CD4-positive, alpha-beta T cell (primary cell): ENCODE measurements around the gene FCMR. TPM values are rescaled to one million over a fixed set of nuclear protein-coding genes. Genes with fewer than 3 reads are reported as not detected.

ENCODE experiments used
- ATAC-seq: fragments of 200-7000 bp; cut with Tn5 transposase; one replicate; pipeline ENCODE4 v1.10.0; 2022; ENCODE audit warnings: mild to moderate bottlenecking; ENCODE audit not compliant: poor library complexity
- CTCF ChIA-PET: fragments of 350-600 bp; sonication (Branson Sonifier 250); formaldehyde crosslinking; loops from one replicate; lab custom pipeline; 2021; ENCODE audit warnings: antibody characterized with exemption, inconsistent platforms; lab: Charles Lee
- POLR2A ChIA-PET: fragments of 350-600 bp; sonication (Branson Sonifier 250); formaldehyde crosslinking; loops from one replicate; lab custom pipeline; 2021; ENCODE audit warnings: antibody characterized with exemption, inconsistent platforms; lab: Charles Lee
- DNase-seq, 14 experiments: peaks; one replicate each; pipeline ENCODE4 v3.0.0-alpha.2; 2013 to 2020; ENCODE audit warnings: mixed read lengths in 2 of 14
- H3K27ac ChIP-seq, 2 donors: one replicate each; pipeline versions ENCODE4 v1.5.1 to v1.7.0; 2013; ENCODE audit warnings: low read length in 2 of 2, low read depth in 1 of 2, mild to moderate bottlenecking in 1 of 2
- H3K27me3 ChIP-seq, 2 experiments: 1 replicate in 1 of 2; 2 replicates in 1 of 2; pipeline versions ENCODE4 v1.6.1 to v1.7.0; 2013; ENCODE audit warnings: low read length in 2 of 2, control low read depth in 1 of 2, mild to moderate bottlenecking in 1 of 2, moderate library complexity in 1 of 2; ENCODE audit not compliant: insufficient read depth in 2 of 2, control insufficient read depth in 1 of 2
- H3K36me3 ChIP-seq: one replicate; pipeline ENCODE4 v1.6.1; 2013; ENCODE audit warnings: low read length, control low read depth; ENCODE audit not compliant: insufficient read depth
- H3K4me1 ChIP-seq: one replicate; pipeline ENCODE4 v1.6.1; 2013; ENCODE audit warnings: low read length, control low read depth; ENCODE audit not compliant: insufficient read depth
- H3K4me3 ChIP-seq: one replicate; pipeline ENCODE4 v1.5.1; 2013; ENCODE audit warnings: mild to moderate bottlenecking, low read length, moderate library complexity
- H3K9me3 ChIP-seq, 2 experiments: 1 replicate in 1 of 2; 2 replicates in 1 of 2; pipeline versions ENCODE4 v1.6.1 to v1.7.0; 2013; ENCODE audit warnings: low read length in 2 of 2, mild to moderate bottlenecking in 2 of 2, control low read depth in 1 of 2, moderate library complexity in 1 of 2; ENCODE audit not compliant: control insufficient read depth in 1 of 2, insufficient read depth in 1 of 2
- H3K27ac Mint-ChIP-seq: one replicate; pipeline ENCODE4 v1.8.0; 2020; ENCODE audit warnings: mixed read lengths
- H3K27me3 Mint-ChIP-seq: one replicate; pipeline ENCODE4 v1.8.0; 2021; ENCODE audit warnings: mixed read lengths
- H3K36me3 Mint-ChIP-seq: one replicate; pipeline ENCODE4 v1.8.0; 2021; ENCODE audit warnings: low read depth, mixed read lengths
- H3K4me1 Mint-ChIP-seq: one replicate; pipeline ENCODE4 v1.8.0; 2021; ENCODE audit warnings: low read depth, mixed read lengths
- H3K4me3 Mint-ChIP-seq: one replicate; pipeline ENCODE4 v1.8.0; 2020; ENCODE audit warnings: mild to moderate bottlenecking, mixed read lengths
- H3K9me3 Mint-ChIP-seq: one replicate; pipeline ENCODE4 v1.8.0; 2020; ENCODE audit warnings: mixed read lengths
- CTCF ChIP-seq: fragments of 200-600 bp; IDR thresholded peaks from one replicate; pipeline ENCODE4 v1.8.0; 2022; ENCODE audit warnings: antibody characterized with exemption, mild to moderate bottlenecking
- intact Hi-C, 2 experiments: fragments of 100-400 bp; cut with DNase I in 1 of 2; cut with micrococcal nuclease in 1 of 2; formaldehyde crosslinking; loops; one replicate each; pipeline versions ENCODE4 v1.15.1 to v1.9.0; 2023 to 2025; cut with DNase I, micrococcal nuclease
- total RNA-seq, 174 experiments: library from RNA in 2 of 174; stranded (reverse) in 2 of 174; gene quantifications; one replicate each; pipeline ENCODE4 v1.2.3 and lab custom pipeline; 2021 to 2026

FCMR gene
- total RNA-seq, 2 experiments from 2014 or later, result 171 to 186 TPM

GRCh38 chr1:206923009-206923960 is 1.5 kb upstream of the FCMR start:
- POLR2A ChIA-PET, result interaction anchor here (0.9 to 12.9 kb wide), 20 partner anchors 9 to 453 kb away, joined by 3 to 384 read pairs (median 9); partner anchors contain the start of genes CD55, IKBKE, IL19 and IL24
- ATAC-seq (peak; percentile 80), DNase-seq (peak; percentile 60 to 94 (median 78))
- no peak for TF ChIP-seq CTCF
- Histone ChIP-seq H3K9me3 (no peaks in the 10 kb centered on the region), H3K36me3 (peaks cover 6% of the 10 kb centered on the region), H3K27ac (peak overlapping the region; percentile 81 to 95), H3K4me1 (peaks cover 62% of the 10 kb centered on the region), H3K4me3 (peak overlapping the region; percentile 80), H3K27me3 (no peaks in the 10 kb centered on the region)
- peaks cover 36% of the 10 kb centered on the region for H3K36me3 Mint-ChIP-seq
- no peak overlapping the region for H3K27ac Mint-ChIP-seq
- no peak overlapping the region for H3K4me3 Mint-ChIP-seq
- no peaks in the 10 kb centered on the region for H3K9me3 Mint-ChIP-seq
- CTCF ChIA-PET, result interaction anchor here (0.6 to 3.8 kb wide), 5 partner anchors 10 to 311 kb away, joined by 3 to 16 read pairs (median 4); partner anchors contain the start of gene EIF2D
- H3K4me1 Mint-ChIP-seq, result peaks cover 33% of the 10 kb centered on the region
- no peaks in the 10 kb centered on the region for H3K27me3 Mint-ChIP-seq
- intact Hi-C loops, result loop anchor here (1.0 to 10.0 kb wide), 3 partner anchors 12 to 392 kb away; partner anchors contain the start of gene PFKFB2 (in 1 of the 2)

- ChIA-PET CTCF (interaction anchor here (0.6 to 3.8 kb wide), 8 partner anchors 10 to 378 kb away, joined by 3 to 22 read pairs (median 4); partner anchors contain the start of gene EIF2D), POLR2A (interaction anchor here (0.9 to 12.9 kb wide), 28 partner anchors 10 to 452 kb away, joined by 3 to 384 read pairs (median 7); partner anchors contain the start of genes CD55, IKBKE, IL19 and IL24)
- Mint-ChIP-seq H3K4me3 (no peak overlapping the region), H3K36me3 (peaks cover 44% of the 10 kb centered on the region), H3K27ac (no peak overlapping the region), H3K9me3 (no peaks in the 10 kb centered on the region), H3K4me1 (peaks cover 33% of the 10 kb centered on the region), H3K27me3 (no peaks in the 10 kb centered on the region)
- H3K27ac ChIP-seq, result peak overlapping the region; percentile 81 to 95
- DNase-seq, result peak in 1 of 14 experiments; percentile 31
- H3K4me3 ChIP-seq, result peak overlapping the region; percentile 80
- no peak for TF ChIP-seq CTCF
- no peaks in the 10 kb centered on the region for H3K9me3 ChIP-seq
- peaks cover 12% of the 10 kb centered on the region for H3K36me3 ChIP-seq
- intact Hi-C loops, result loop anchor here (2.0 to 10.0 kb wide), 2 partner anchors 130 to 392 kb away; partner anchors contain the start of gene PFKFB2 (in 1 of the 2)
- H3K27me3 ChIP-seq, result no peaks in the 10 kb centered on the region
- peaks cover 65% of the 10 kb centered on the region for H3K4me1 ChIP-seq
- no peak for ATAC-seq
Observed at GRCh38 chr1:206922524-206922923, 783 bp upstream of the FCMR start.

GRCh38 chr1:206918076-206918475 is 3.7 kb downstream of the FCMR start:
- no peak for ATAC-seq
- Histone ChIP-seq H3K4me1 (peaks cover 78% of the 10 kb centered on the region), H3K27me3 (no peaks in the 10 kb centered on the region), H3K36me3 (peaks cover 56% of the 10 kb centered on the region), H3K4me3 (peak overlapping the region; percentile 80), H3K9me3 (no peaks in the 10 kb centered on the region), H3K27ac (peak overlapping the region; percentile 28 to 95)
- peaks cover 67% of the 10 kb centered on the region for H3K4me1 Mint-ChIP-seq
- ChIA-PET CTCF (interaction anchor here (0.7 to 3.0 kb wide), 5 partner anchors 13 to 184 kb away, joined by 3 to 22 read pairs (median 3); no protein-coding TSS in a partner anchor), POLR2A (interaction anchor here (1.0 to 12.9 kb wide), 6 partner anchors 14 to 183 kb away, joined by 3 to 384 read pairs (median 10); partner anchors contain the start of gene IL24)
- no peak for TF ChIP-seq CTCF
- peak in 1 of 14 experiments; percentile 27 for DNase-seq
- intact Hi-C loops, result loop anchor here (5.0 to 10.0 kb wide), 2 partner anchors 361 to 443 kb away; partner anchors contain the start of gene IKBKE (in 1 of the 2)
- H3K27ac Mint-ChIP-seq, result no peak overlapping the region
- H3K4me3 Mint-ChIP-seq, result no peak overlapping the region
- peaks cover 88% of the 10 kb centered on the region for H3K36me3 Mint-ChIP-seq
- H3K27me3 Mint-ChIP-seq, result no peaks in the 10 kb centered on the region
- H3K9me3 Mint-ChIP-seq, result no peaks in the 10 kb centered on the region
